Choroid plexus epithelial cell (primary cell): ENCODE results near the gene CDK5.
A peak's percentile ranks its signal among the peaks of the same experiment; 100 is the strongest.
"Not testable (repeated sequence)": the region's sequence is repeated elsewhere in the genome, so short reads cannot be mapped to it uniquely, and the experiment has no call there.

ENCODE experiments used
- DNase-seq: peaks from one replicate; pipeline ENCODE4 v3.0.0-alpha.2; 2010; ENCODE audit warnings: low read depth
- H3K4me3 ChIP-seq: 2 replicates; pipeline ENCODE4 v1.5.1; 2011; ENCODE audit warnings: low read depth, mild to moderate bottlenecking, control low read depth, low read length, moderate library complexity
- TF ChIP-seq, protein P1 (sequence below): conservative IDR thresholded peaks from 2 replicates; pipeline ENCODE4 v1.5.1; 2011; ENCODE audit warnings: low read depth, mild to moderate bottlenecking, control low read depth, inconsistent platforms, low read length, moderate library complexity

CDK5 gene

DNA sequence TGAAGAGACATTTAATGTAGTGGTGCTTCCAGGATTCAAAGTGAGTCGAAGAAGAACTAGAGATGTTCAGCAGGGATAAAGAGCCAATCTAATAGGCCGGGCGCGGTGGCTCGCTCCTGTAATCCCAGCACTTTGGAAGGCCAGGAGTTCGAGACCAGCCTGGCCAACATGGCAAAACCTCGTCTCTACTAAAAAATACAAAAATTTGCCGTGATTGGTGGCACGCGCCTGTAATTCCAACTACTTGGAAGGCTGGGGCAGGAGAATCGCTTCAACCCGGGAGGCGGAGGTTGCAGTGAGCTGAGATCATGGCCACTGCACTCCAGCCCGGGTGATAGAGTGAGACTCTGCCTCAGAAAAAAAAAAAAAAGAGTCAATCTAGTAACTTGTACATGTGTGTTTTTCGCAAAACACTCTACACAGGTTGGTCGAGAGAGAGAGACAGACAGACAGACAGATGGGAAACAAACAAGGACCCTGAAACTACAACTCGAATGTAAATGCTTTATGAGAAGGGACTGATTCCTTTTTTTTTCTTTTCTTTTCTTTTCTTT lies 28.7 kb downstream of the CDK5 start:
- peak overlapping the region; percentile 93 for H3K4me3 ChIP-seq
- no peak for DNase-seq
- TF ChIP-seq, protein P1, sequence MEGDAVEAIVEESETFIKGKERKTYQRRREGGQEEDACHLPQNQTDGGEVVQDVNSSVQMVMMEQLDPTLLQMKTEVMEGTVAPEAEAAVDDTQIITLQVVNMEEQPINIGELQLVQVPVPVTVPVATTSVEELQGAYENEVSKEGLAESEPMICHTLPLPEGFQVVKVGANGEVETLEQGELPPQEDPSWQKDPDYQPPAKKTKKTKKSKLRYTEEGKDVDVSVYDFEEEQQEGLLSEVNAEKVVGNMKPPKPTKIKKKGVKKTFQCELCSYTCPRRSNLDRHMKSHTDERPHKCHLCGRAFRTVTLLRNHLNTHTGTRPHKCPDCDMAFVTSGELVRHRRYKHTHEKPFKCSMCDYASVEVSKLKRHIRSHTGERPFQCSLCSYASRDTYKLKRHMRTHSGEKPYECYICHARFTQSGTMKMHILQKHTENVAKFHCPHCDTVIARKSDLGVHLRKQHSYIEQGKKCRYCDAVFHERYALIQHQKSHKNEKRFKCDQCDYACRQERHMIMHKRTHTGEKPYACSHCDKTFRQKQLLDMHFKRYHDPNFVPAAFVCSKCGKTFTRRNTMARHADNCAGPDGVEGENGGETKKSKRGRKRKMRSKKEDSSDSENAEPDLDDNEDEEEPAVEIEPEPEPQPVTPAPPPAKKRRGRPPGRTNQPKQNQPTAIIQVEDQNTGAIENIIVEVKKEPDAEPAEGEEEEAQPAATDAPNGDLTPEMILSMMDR = no peak

GRCh38 chr7:151028131-151028947 lies 29.4 kb downstream of the CDK5 start, which contains the start of gene ABCB8:
ABCB8 (plus strand) TSS chr7:151028450; CDS start chr7:151028516, 66 bp downstream.
- peak within 1 kb of the TSS; percentile 93 for H3K4me3 ChIP-seq
- DNase-seq = peak; percentile 99
- TF ChIP-seq, protein P1 = peak; percentile 53

DNA sequence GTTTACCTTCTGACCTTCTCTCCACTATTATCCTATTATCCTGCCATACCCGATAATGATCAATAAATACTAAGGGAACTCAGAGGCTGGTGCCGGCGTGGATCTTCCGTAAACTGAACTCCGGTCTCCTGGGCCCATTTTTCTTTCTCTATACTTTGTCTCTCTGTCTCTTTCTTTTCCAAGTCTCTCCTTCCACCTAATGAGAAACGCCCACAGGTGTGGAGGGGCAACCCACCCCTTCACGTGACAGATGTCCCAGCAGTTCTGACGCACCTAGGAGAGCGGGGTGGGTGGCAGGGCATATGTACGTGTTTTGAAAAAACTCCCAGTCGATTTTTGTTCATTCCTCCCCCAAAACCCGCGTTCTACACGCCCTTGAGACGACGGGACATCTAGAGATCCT lies 30.0 kb downstream of the CDK5 start:
- DNase-seq = not testable (repeated sequence)
- peak overlapping the region; percentile 60 for H3K4me3 ChIP-seq

- not testable (repeated sequence) for H3K4me3 ChIP-seq, DNase-seq
These were observed 30.6 kb downstream of the CDK5 start for GRCh38 chr7:151026771-151027727.

- no peak for DNase-seq
- no peak overlapping the region for H3K4me3 ChIP-seq
- TF ChIP-seq, protein P1 = no peak
These were observed 31.6 kb downstream of the CDK5 start for GRCh38 chr7:151025924-151026671.

GRCh38 chr7:151024435-151025056 lies 33.2 kb downstream of the CDK5 start, which contains the start of gene ATG9B:
ATG9B (minus strand) TSS chr7:151024494; CDS start chr7:151024423, 71 bp downstream.
- TF ChIP-seq, protein P1 = no peak
- H3K4me3 ChIP-seq = no peak within 1 kb of the TSS
- DNase-seq = no peak

DNA sequence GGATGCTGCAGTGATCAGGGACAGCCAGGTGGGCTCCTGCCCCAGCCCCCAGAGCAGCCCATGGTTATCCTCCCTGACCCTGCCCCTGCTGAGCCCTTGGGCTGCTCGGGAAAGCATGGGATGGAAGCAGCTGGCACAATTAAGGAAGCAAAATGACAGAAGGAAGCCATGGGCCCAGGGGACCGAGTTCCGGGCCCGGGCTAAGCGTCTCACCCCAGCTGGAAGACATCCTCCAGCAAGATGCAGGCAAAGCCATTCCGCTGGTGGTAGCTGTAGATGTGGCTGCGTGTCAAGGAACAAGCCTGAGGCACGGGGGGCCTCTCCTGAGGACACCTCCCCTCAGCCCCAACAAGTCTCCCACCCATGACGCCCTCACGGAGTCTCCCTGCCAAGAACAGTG lies 34.5 kb downstream of the CDK5 start:
- TF ChIP-seq, protein P1 = no peak
- H3K4me3 ChIP-seq = no peak overlapping the region
- DNase-seq = no peak
